ENCODE measurements around the gene MAP2K6.

DNA sequence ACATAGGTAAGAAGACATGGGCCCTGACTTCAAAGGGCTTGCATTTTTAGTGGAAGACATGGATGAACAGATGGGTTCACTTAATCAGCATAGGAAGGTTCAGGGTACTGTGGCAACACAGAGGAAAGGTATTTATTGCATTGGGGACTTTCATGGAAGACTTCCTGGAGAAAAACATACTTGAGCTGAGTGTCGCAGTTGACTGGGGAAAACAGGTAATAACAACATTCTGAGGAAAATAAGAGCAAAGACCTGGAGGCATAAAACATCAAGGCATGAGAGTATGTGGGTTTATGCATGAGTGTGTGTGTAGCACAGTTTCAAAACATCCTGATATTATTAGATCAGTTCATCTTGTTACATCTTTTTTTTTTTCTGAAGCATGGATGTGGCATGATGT lies 82.7 kb downstream of the MAP2K6 start:
- TF ChIP-seq CTCF (conservative IDR thresholded peaks at IDR 0.05) (no peak), ZFX (IDR thresholded peaks at IDR 0.05) (no peak)

All from C4-2B (cell line).